Brain microvascular endothelial cell (primary cell): ENCODE measurements around the gene COL4A4.

Experiments used
- DNase-seq: peaks from one replicate; pipeline ENCODE4 v3.0.0-alpha.2; 2020
- H3K27ac ChIP-seq: fragments of 250-450 bp; sonication (Bioruptor Pico); 2 replicates; pipeline ENCODE4 v1.5.1; 2020; ENCODE audit warnings: mild to moderate bottlenecking, moderate library complexity
- H3K27me3 ChIP-seq: fragments of 250-450 bp; sonication (Bioruptor Pico); replicated peaks from 2 replicates; pipeline ENCODE4 v1.5.1; 2020; ENCODE audit warnings: mild to moderate bottlenecking
- H3K36me3 ChIP-seq: fragments of 250-450 bp; sonication (Bioruptor Pico); replicated peaks from 2 replicates; pipeline ENCODE4 v1.5.1; 2020; ENCODE audit warnings: mild to moderate bottlenecking
- H3K4me3 ChIP-seq: 2 replicates; pipeline ENCODE4 v1.5.1; 2011; ENCODE audit warnings: low read depth, mild to moderate bottlenecking, control low read depth, low read length, moderate library complexity
- in situ Hi-C: cut with HindIII; loops from 2 replicates; pipeline ENCODE4 v1.10.0; 2017; ENCODE audit warnings: low sequenced_read_pairs, low pct_ligation_motif_present
- TF ChIP-seq, protein P1 (sequence below): IDR thresholded peaks from 2 replicates; pipeline ENCODE4 v1.5.1; 2011; ENCODE audit warnings: low read depth, mild to moderate bottlenecking, moderate library complexity, low read length, control low read depth, inconsistent platforms; ENCODE audit errors: missing control alignments

COL4A4 gene

DNA sequence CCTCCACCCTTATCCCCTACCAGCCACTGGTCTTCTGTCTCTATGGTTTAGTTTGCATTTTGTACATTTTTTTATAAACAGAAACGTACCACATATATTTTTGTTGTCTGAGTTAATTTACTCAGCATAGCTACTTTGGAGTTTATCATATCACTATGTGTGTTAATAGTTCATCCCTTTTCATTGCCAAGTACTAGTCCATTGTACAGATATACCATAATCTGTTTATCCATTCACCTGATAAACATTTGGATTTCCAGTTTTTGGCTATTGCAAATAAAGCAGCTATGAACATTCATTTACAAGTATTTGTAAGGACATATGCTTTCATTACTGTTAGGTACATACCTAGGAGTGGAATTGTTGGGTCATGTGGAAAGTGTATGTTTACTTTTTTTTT is 204.6 kb downstream of the COL4A4 start:
- no peak overlapping the region for H3K4me3 ChIP-seq
- DNase-seq, result no peak
- TF ChIP-seq, protein P1, sequence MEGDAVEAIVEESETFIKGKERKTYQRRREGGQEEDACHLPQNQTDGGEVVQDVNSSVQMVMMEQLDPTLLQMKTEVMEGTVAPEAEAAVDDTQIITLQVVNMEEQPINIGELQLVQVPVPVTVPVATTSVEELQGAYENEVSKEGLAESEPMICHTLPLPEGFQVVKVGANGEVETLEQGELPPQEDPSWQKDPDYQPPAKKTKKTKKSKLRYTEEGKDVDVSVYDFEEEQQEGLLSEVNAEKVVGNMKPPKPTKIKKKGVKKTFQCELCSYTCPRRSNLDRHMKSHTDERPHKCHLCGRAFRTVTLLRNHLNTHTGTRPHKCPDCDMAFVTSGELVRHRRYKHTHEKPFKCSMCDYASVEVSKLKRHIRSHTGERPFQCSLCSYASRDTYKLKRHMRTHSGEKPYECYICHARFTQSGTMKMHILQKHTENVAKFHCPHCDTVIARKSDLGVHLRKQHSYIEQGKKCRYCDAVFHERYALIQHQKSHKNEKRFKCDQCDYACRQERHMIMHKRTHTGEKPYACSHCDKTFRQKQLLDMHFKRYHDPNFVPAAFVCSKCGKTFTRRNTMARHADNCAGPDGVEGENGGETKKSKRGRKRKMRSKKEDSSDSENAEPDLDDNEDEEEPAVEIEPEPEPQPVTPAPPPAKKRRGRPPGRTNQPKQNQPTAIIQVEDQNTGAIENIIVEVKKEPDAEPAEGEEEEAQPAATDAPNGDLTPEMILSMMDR, result no peak
- no peaks in the 10 kb centered on the region for H3K36me3 ChIP-seq
- H3K27ac ChIP-seq, result no peak overlapping the region
- in situ Hi-C loops, result no loop called here
- no peaks in the 10 kb centered on the region for H3K27me3 ChIP-seq

DNA sequence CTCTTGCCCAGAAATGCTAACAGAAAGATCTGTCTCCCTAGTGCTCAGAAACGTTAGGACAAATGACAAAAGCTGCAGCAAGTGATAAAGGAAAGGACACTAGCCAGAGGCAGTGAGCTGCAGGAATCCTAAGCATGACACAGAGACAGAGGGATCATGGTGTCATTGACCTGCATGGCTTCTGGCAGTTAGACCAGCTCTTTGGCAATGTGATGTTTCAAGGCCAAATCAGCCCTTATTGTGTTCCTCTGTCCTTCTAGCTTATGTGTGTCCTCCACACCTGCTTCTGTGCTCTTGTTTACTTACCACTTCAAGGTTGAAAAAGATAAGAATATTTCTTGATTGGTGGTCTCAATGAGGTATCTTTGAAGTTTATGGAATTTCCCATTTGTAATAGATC is 207.3 kb downstream of the COL4A4 start:
- no peak for DNase-seq
- Histone ChIP-seq H3K27me3 (no peaks in the 10 kb centered on the region), H3K4me3 (no peak overlapping the region), H3K36me3 (no peaks in the 10 kb centered on the region), H3K27ac (no peak overlapping the region)
- in situ Hi-C loops, result no loop called here
- TF ChIP-seq, protein P1, result no peak

DNA sequence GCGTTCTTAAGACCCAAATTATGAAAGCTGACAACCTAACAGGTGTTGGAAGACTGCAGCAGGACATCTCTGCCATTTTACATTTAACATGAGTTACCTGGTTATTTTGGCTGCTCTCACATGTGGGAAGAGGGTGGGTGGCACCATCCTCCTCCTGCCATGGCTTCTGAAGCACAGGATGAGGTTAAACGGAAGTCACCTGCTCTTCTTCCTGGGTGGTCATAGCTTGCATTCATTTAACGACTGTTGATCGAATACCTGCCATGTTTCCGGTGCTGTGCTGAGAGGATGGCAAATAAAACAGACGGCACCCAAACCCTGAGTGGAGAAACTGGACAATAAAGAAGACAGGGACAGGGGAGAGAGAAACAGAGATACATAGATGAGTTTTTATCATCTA is 210.2 kb downstream of the COL4A4 start:
- H3K27me3 ChIP-seq, result no peaks in the 10 kb centered on the region
- no peak for DNase-seq
- no peaks in the 10 kb centered on the region for H3K36me3 ChIP-seq
- TF ChIP-seq, protein P1, result no peak
- H3K27ac ChIP-seq, result no peak overlapping the region
- in situ Hi-C loops, result no loop called here
- H3K4me3 ChIP-seq, result no peak overlapping the region

DNA sequence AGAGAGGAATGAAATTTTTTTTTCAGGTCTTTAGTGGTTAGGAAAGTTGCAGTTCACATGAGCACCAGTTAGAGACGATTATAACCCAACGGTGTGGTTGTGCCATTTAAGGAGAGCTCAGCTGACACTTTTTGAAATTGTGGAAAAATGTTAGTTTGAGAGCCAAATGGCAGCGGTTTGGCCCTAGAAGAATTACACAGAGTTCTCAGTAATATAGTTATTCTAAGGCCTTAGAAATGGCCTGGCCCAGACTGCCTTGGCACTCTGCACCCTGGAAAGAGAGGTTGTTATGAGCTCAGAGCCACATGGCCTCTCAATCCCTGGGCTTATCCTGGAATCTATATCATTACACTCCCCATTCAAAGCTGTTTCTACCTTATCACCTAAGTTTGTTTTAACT is 210.8 kb downstream of the COL4A4 start:
- DNase-seq, result no peak
- Histone ChIP-seq H3K27me3 (no peaks in the 10 kb centered on the region), H3K4me3 (no peak overlapping the region), H3K36me3 (no peaks in the 10 kb centered on the region), H3K27ac (no peak overlapping the region)
- in situ Hi-C loops, result no loop called here
- TF ChIP-seq, protein P1, result no peak
